Liver (tissue), 9 donors: ENCODE results near the gene ZNF212. TPM values are rescaled to one million over a fixed set of nuclear protein-coding genes. Genes with fewer than 3 reads are reported as not detected.

Experiments used
- DNase-seq: peaks from one replicate; pipeline ENCODE4 v3.0.0-alpha.2; 2017; ENCODE audit warnings: low spot score
- H3K27ac ChIP-seq, 2 donors: one replicate each; pipeline ENCODE4 v1.7.0; 2013; ENCODE audit warnings: inconsistent platforms in 2 of 2, low read length in 2 of 2, control low read depth in 1 of 2, low read depth in 1 of 2, mild to moderate bottlenecking in 1 of 2
- H3K27me3 ChIP-seq, 4 donors: one replicate each; pipeline versions ENCODE4 v1.6.1 to v1.7.0; 2013; ENCODE audit warnings: low read length in 3 of 4, inconsistent platforms in 1 of 4, mild to moderate bottlenecking in 1 of 4, moderate library complexity in 1 of 4; ENCODE audit not compliant: control insufficient read depth in 4 of 4, insufficient read depth in 4 of 4
- H3K36me3 ChIP-seq, 4 donors: one replicate each; pipeline versions ENCODE4 v1.6.1 to v1.7.0; 2013; ENCODE audit warnings: low read length in 3 of 4, mild to moderate bottlenecking in 3 of 4, low read depth in 1 of 4, moderate library complexity in 1 of 4; ENCODE audit not compliant: control insufficient read depth in 4 of 4, insufficient read depth in 3 of 4
- H3K4me1 ChIP-seq, 4 donors: one replicate each; pipeline versions ENCODE4 v1.6.1 to v1.7.0; 2013; ENCODE audit warnings: low read length in 3 of 4, mild to moderate bottlenecking in 3 of 4, moderate library complexity in 1 of 4; ENCODE audit not compliant: control insufficient read depth in 4 of 4, insufficient read depth in 4 of 4
- H3K4me3 ChIP-seq, 3 donors: one replicate each; pipeline versions ENCODE4 v1.6.1 to v1.7.0; 2013; ENCODE audit warnings: low read length in 3 of 3, control low read depth in 1 of 3, low read depth in 1 of 3, mild to moderate bottlenecking in 1 of 3
- H3K9ac ChIP-seq, 2 donors: one replicate each; pipeline ENCODE4 v1.7.0; 2013; ENCODE audit warnings: low read length in 2 of 2, mild to moderate bottlenecking in 2 of 2, moderate library complexity in 2 of 2, control low read depth in 1 of 2, low read depth in 1 of 2
- H3K9me3 ChIP-seq, 4 donors: one replicate each; pipeline versions ENCODE4 v1.6.1 to v1.7.0; 2013; ENCODE audit warnings: low read length in 3 of 4; ENCODE audit not compliant: control insufficient read depth in 4 of 4
- EGR1 ChIP-seq, 2 donors: IDR thresholded peaks; 2 replicates each; pipeline ENCODE4 v1.6.1; 2016 to 2018; ENCODE audit warnings: antibody characterized with exemption in 2 of 2, low read depth in 2 of 2
- FOXA1 ChIP-seq: IDR thresholded peaks from 2 replicates; pipeline ENCODE4 v1.6.1; 2016; ENCODE audit warnings: antibody characterized with exemption
- GABPA ChIP-seq, 2 donors: IDR thresholded peaks in 1 of 2; conservative IDR thresholded peaks in 1 of 2; 2 replicates each; pipeline ENCODE4 v1.6.1; 2016; ENCODE audit warnings: antibody characterized with exemption in 2 of 2, mild to moderate bottlenecking in 1 of 2, moderate library complexity in 1 of 2
- HNF4A ChIP-seq, 2 donors: conservative IDR thresholded peaks; 2 replicates each; pipeline ENCODE4 v1.6.1; 2016; ENCODE audit warnings: antibody characterized with exemption in 2 of 2, mild to moderate bottlenecking in 2 of 2
- HNF4G ChIP-seq: IDR thresholded peaks from 2 replicates; pipeline ENCODE4 v1.6.1; 2016; ENCODE audit warnings: antibody characterized with exemption
- JUND ChIP-seq, 2 donors: IDR thresholded peaks; 2 replicates each; pipeline ENCODE4 v1.6.1; 2016; ENCODE audit warnings: antibody characterized with exemption in 2 of 2
- NR2F2 ChIP-seq: IDR thresholded peaks from 2 replicates; pipeline ENCODE4 v1.6.1; 2016; ENCODE audit warnings: antibody characterized with exemption
- RAD21 ChIP-seq, 2 donors: IDR thresholded peaks; 2 replicates each; pipeline ENCODE4 v1.6.1; 2016; ENCODE audit warnings: antibody characterized with exemption in 2 of 2, mild to moderate bottlenecking in 2 of 2
- RXRA ChIP-seq, 2 donors: IDR thresholded peaks; 2 replicates each; pipeline ENCODE4 v1.6.1; 2017 to 2018; ENCODE audit warnings: antibody characterized with exemption in 2 of 2, mild to moderate bottlenecking in 1 of 2
- SP1 ChIP-seq: IDR thresholded peaks from 2 replicates; pipeline ENCODE4 v1.6.1; 2018; ENCODE audit warnings: antibody characterized with exemption, mild to moderate bottlenecking
- TAF1 ChIP-seq: conservative IDR thresholded peaks from 2 replicates; pipeline ENCODE4 v1.6.1; 2016; ENCODE audit warnings: antibody characterized with exemption, mild to moderate bottlenecking
- YY1 ChIP-seq: IDR thresholded peaks from 2 replicates; pipeline ENCODE4 v1.6.1; 2016; ENCODE audit warnings: antibody characterized with exemption, mild to moderate bottlenecking
- WGBS: extraction: QIAGEN DNeasy Blood & Tissue Kit; methylation state at CpG from one replicate; pipeline ENCODE4 v1.1.7; 2013; 5-methylcytosine and 5-hydroxymethylcytosine counted together
- polyA plus RNA-seq, 2 donors: library from polyadenylated mRNA; stranded (reverse) in 1 of 2; unstranded in 1 of 2; fragments of 200-250 nt in 1 of 2; fragments of >200 nt in 1 of 2; fragmentation: Nextera tagmentation in 1 of 2; extraction: Ambion mirVana in 1 of 2; gene quantifications; one replicate each; pipeline versions ENCODE4 v1.2.1 to v1.2.3, GENCODE V29; 2013 to 2015
- total RNA-seq, 2 donors: library from RNA; depleted of rRNA; stranded (reverse); fragments of >200 nt; gene quantifications; one replicate each; pipeline ENCODE4 v1.2.3, GENCODE V29; 2014
- TF ChIP-seq, protein P1 (sequence below): IDR thresholded peaks from 2 replicates; pipeline ENCODE4 v1.6.1; 2016; ENCODE audit warnings: antibody characterized with exemption
- TF ChIP-seq, protein P2 (sequence below): fragments of 150-350 bp; IDR thresholded peaks from 2 replicates; pipeline ENCODE4 v1.5.1; 2017; ENCODE audit warnings: improper control_type of control experiment, low read depth, low read length; ENCODE audit not compliant: missing input control
- TF ChIP-seq, protein P3 (sequence below): IDR thresholded peaks from 2 replicates; pipeline ENCODE4 v1.6.1; 2016; ENCODE audit warnings: antibody characterized with exemption
- TF ChIP-seq, protein P4 (sequence below): IDR thresholded peaks from 2 replicates; pipeline ENCODE4 v1.6.1; 2016; ENCODE audit warnings: antibody characterized with exemption, mild to moderate bottlenecking
- TF ChIP-seq, protein P5 (sequence below): IDR thresholded peaks from 2 replicates; pipeline ENCODE4 v1.6.1; 2016; ENCODE audit warnings: antibody characterized with exemption
- donor health status: healthy.
- donor health status: healthy.
- donor health status: healthy.
- donor health status: healthy.
- donor health status: healthy.

Gene ZNF212
- total and polyA plus RNA-seq, 4 donors, result 3.4 to 4.9 (median 3.7) TPM

DNA sequence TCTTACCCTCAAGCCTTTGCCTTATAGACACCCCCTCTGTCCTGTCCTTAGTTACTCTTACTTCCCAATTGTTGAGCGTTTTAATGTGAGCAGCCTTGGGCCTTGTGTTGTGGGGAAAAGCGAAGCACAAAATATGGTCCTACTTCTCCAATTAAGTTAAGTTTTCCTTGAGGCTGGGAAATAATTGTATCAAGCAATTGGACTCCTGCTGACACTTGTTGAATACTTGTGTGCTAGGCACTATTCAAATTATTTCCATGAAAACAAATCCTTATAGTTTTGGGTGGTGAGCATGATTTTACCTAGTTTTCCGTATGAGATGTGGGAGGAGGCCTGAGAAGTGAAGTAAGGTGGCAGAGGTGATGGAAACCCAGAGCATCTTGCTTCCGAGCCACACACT, 17.1 kb downstream of the ZNF212 start:
- WGBS, result 95% methylated on average over 4 of the region's 4 CpGs
- Histone ChIP-seq H3K9ac (no peak overlapping the region), H3K36me3 (peaks cover 5 to 37% (median 29%) of the 10 kb centered on the region in 4 donors), H3K4me3 (no peak overlapping the region), H3K9me3 (no peaks in the 10 kb centered on the region), H3K4me1 (peaks cover 0 to 6% (median 2%) of the 10 kb centered on the region in 4 donors), H3K27ac (no peak overlapping the region), H3K27me3 (no peaks in the 10 kb centered on the region)
- DNase-seq, result no peak
- TF ChIP-seq NR2F2, result no peak
- TF ChIP-seq, protein P1, sequence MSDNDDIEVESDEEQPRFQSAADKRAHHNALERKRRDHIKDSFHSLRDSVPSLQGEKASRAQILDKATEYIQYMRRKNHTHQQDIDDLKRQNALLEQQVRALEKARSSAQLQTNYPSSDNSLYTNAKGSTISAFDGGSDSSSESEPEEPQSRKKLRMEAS, result no peak
- TF ChIP-seq RXRA (IDR thresholded peaks at IDR 0.05), result no peak
- TF ChIP-seq SP1, result no peak
- TF ChIP-seq GABPA (IDR thresholded peaks at IDR 0.05 in 1 of 2, conservative IDR thresholded peaks at IDR 0.05 in 1 of 2), result no peak
- TF ChIP-seq, protein P2, sequence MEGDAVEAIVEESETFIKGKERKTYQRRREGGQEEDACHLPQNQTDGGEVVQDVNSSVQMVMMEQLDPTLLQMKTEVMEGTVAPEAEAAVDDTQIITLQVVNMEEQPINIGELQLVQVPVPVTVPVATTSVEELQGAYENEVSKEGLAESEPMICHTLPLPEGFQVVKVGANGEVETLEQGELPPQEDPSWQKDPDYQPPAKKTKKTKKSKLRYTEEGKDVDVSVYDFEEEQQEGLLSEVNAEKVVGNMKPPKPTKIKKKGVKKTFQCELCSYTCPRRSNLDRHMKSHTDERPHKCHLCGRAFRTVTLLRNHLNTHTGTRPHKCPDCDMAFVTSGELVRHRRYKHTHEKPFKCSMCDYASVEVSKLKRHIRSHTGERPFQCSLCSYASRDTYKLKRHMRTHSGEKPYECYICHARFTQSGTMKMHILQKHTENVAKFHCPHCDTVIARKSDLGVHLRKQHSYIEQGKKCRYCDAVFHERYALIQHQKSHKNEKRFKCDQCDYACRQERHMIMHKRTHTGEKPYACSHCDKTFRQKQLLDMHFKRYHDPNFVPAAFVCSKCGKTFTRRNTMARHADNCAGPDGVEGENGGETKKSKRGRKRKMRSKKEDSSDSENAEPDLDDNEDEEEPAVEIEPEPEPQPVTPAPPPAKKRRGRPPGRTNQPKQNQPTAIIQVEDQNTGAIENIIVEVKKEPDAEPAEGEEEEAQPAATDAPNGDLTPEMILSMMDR, result no peak
- TF ChIP-seq, protein P3, sequence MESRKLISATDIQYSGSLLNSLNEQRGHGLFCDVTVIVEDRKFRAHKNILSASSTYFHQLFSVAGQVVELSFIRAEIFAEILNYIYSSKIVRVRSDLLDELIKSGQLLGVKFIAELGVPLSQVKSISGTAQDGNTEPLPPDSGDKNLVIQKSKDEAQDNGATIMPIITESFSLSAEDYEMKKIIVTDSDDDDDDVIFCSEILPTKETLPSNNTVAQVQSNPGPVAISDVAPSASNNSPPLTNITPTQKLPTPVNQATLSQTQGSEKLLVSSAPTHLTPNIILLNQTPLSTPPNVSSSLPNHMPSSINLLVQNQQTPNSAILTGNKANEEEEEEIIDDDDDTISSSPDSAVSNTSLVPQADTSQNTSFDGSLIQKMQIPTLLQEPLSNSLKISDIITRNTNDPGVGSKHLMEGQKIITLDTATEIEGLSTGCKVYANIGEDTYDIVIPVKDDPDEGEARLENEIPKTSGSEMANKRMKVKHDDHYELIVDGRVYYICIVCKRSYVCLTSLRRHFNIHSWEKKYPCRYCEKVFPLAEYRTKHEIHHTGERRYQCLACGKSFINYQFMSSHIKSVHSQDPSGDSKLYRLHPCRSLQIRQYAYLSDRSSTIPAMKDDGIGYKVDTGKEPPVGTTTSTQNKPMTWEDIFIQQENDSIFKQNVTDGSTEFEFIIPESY, result no peak
- no peak for TF ChIP-seq YY1
- no peak for TF ChIP-seq RAD21 (IDR thresholded peaks at IDR 0.05)
- no peak for TF ChIP-seq JUND (IDR thresholded peaks at IDR 0.05)
- no peak for TF ChIP-seq HNF4A (conservative IDR thresholded peaks at IDR 0.05)
- TF ChIP-seq, protein P4, sequence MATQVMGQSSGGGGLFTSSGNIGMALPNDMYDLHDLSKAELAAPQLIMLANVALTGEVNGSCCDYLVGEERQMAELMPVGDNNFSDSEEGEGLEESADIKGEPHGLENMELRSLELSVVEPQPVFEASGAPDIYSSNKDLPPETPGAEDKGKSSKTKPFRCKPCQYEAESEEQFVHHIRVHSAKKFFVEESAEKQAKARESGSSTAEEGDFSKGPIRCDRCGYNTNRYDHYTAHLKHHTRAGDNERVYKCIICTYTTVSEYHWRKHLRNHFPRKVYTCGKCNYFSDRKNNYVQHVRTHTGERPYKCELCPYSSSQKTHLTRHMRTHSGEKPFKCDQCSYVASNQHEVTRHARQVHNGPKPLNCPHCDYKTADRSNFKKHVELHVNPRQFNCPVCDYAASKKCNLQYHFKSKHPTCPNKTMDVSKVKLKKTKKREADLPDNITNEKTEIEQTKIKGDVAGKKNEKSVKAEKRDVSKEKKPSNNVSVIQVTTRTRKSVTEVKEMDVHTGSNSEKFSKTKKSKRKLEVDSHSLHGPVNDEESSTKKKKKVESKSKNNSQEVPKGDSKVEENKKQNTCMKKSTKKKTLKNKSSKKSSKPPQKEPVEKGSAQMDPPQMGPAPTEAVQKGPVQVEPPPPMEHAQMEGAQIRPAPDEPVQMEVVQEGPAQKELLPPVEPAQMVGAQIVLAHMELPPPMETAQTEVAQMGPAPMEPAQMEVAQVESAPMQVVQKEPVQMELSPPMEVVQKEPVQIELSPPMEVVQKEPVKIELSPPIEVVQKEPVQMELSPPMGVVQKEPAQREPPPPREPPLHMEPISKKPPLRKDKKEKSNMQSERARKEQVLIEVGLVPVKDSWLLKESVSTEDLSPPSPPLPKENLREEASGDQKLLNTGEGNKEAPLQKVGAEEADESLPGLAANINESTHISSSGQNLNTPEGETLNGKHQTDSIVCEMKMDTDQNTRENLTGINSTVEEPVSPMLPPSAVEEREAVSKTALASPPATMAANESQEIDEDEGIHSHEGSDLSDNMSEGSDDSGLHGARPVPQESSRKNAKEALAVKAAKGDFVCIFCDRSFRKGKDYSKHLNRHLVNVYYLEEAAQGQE, result no peak
- TF ChIP-seq TAF1, result no peak
- TF ChIP-seq HNF4G, result no peak
- TF ChIP-seq EGR1 (IDR thresholded peaks at IDR 0.05; ENCODE audit: low read depth in 2 of 2), result no peak
- TF ChIP-seq, protein P5, sequence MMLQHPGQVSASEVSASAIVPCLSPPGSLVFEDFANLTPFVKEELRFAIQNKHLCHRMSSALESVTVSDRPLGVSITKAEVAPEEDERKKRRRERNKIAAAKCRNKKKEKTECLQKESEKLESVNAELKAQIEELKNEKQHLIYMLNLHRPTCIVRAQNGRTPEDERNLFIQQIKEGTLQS, result no peak

DNA sequence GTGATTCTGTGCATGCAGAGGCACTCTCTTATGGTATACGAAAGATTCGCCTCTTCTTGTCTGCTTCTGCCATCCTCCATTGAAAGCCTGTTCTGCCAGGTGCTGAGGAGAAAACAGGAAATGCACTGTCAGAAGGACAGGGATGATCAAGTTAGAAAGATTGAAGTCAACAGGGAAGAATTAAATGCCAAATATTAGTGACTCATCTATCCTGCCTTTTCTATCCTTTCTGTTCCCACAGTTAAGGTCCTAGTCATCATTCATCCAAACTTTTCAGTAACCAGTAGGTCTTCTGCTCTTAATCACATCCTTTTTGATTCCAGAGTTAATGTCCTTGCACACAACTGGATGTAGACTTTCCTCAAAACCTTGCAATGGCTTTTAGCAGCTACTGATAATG, 17.7 kb downstream of the ZNF212 start:
- Histone ChIP-seq H3K4me1 (peaks cover 0 to 8% (median 4%) of the 10 kb centered on the region in 4 donors), H3K36me3 (peaks cover 4 to 35% (median 25%) of the 10 kb centered on the region in 4 donors), H3K27ac (no peak overlapping the region), H3K9ac (no peak overlapping the region), H3K9me3 (no peaks in the 10 kb centered on the region), H3K27me3 (no peaks in the 10 kb centered on the region), H3K4me3 (no peak overlapping the region)
- TF ChIP-seq FOXA1 (no peak), RAD21 (IDR thresholded peaks at IDR 0.05) (no peak)
- DNase-seq, result no peak
- WGBS, result 95% methylated on average over 2 of the region's 2 CpGs
